ENCODE data around the gene PAX5.

The PAX5 gene

DNA sequence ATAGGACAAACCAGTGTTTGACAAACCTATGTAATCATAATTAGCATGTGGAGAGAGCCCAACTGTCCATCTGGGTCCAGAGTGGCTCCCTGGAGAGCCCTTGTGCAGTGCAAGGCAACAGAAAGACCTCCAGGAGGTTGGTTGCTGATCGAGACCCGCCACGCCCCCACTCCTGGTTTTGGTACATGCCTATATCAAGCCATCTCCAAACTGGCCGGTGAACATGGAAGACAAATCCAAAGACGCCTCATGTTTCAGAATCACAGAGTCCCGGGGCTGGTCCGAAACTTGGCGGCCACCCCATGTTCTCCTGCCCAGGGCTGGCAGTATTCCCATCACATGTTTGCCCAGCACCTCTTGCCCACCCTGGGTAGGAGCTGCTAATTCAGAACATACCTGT is 140.2 kb downstream of the PAX5 start:
- Histone ChIP-seq H3K36me3 (ENCODE audit: control insufficient read depth in 2 of 2, insufficient read depth in 1 of 2, low read length in 2 of 2) (no peaks in the 10 kb centered on the region), H3K27ac (ENCODE audit: extremely low read depth, low read depth, low read length) (no peak overlapping the region), H3K4me3 (ENCODE audit: low read depth, low read length) (no peak overlapping the region), H3K9me3 (ENCODE audit: control insufficient read depth, insufficient read depth, low read depth, low read length) (no peaks in the 10 kb centered on the region), H3K4me1 (ENCODE audit: control insufficient read depth, insufficient read depth, low read length) (no peaks in the 10 kb centered on the region; the same call in 1 of the 2 replicates)
- TF ChIP-seq, protein P1, sequence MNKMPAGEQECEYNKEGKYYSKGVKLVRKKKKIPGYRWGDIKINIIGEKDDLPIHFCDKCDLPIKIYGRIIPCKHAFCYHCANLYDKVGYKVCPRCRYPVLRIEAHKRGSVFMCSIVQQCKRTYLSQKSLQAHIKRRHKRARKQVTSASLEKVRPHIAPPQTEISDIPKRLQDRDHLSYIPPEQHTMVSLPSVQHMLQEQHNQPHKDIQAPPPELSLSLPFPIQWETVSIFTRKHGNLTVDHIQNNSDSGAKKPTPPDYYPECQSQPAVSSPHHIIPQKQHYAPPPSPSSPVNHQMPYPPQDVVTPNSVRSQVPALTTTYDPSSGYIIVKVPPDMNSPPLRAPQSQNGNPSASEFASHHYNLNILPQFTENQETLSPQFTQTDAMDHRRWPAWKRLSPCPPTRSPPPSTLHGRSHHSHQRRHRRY (tag by site-specific recombination; IDR thresholded peaks at IDR 0.05): no peak
- TF ChIP-seq, protein P2, sequence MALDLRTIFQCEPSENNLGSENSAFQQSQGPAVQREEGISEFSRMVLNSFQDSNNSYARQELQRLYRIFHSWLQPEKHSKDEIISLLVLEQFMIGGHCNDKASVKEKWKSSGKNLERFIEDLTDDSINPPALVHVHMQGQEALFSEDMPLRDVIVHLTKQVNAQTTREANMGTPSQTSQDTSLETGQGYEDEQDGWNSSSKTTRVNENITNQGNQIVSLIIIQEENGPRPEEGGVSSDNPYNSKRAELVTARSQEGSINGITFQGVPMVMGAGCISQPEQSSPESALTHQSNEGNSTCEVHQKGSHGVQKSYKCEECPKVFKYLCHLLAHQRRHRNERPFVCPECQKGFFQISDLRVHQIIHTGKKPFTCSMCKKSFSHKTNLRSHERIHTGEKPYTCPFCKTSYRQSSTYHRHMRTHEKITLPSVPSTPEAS (tag by site-specific recombination; IDR thresholded peaks at IDR 0.05): no peak
- TF ChIP-seq ZFP37 (tag by site-specific recombination; IDR thresholded peaks at IDR 0.05) (no peak), ZNF175 (tag by site-specific recombination; IDR thresholded peaks at IDR 0.05) (no peak), ZBTB20 (tag by site-specific recombination; IDR thresholded peaks at IDR 0.05) (no peak), ZNF354C (tag by site-specific recombination; IDR thresholded peaks at IDR 0.05; ENCODE audit: borderline replicate concordance, low read depth) (no peak)
- ChIA-PET POLR2A (no interaction called here), CTCF (interaction anchor here (0.6 kb wide), 1 partner anchor 565 kb away, joined by 3 read pairs; no protein-coding TSS in a partner anchor)

DNA sequence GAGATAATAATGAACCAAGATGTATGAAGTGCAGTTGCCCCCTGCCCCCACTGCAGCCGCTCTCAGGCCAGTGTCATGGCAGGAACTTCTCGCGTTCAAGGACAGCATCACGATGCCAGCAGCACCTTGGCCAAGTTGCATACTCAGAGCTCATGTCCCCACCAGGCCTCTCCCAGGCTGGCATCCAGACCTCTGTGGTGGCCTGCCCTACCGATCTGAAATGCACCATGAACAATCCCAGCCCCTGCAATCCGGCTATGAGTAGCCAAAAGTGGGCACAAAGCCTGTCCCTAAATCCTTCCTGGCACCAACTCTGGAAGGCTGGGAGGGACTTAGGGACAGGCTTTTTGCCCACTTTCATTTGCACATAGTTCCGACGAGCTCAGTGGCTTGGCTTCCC is 140.9 kb downstream of the PAX5 start:
- ChIA-PET POLR2A (no interaction called here), CTCF (interaction anchor here (0.6 to 2.1 kb wide), 3 partner anchors 9 to 564 kb away, joined by 3 to 6 read pairs (median 4); no protein-coding TSS in a partner anchor)
- Histone ChIP-seq H3K4me3 (ENCODE audit: low read depth, low read length) (no peak overlapping the region), H3K4me1 (ENCODE audit: control insufficient read depth, insufficient read depth, low read length) (no peaks in the 10 kb centered on the region; the same call in 1 of the 2 replicates), H3K27ac (ENCODE audit: extremely low read depth, low read depth, low read length) (no peak overlapping the region), H3K36me3 (ENCODE audit: control insufficient read depth in 2 of 2, insufficient read depth in 1 of 2, low read length in 2 of 2) (no peaks in the 10 kb centered on the region), H3K9me3 (ENCODE audit: control insufficient read depth, insufficient read depth, low read depth, low read length) (no peaks in the 10 kb centered on the region)
- TF ChIP-seq ZNF202 (tag by site-specific recombination; IDR thresholded peaks at IDR 0.05; ENCODE audit: borderline replicate concordance) (no peak), ZNF596 (tag by site-specific recombination; IDR thresholded peaks at IDR 0.05) (no peak), ZNF121 (tag by site-specific recombination; IDR thresholded peaks at IDR 0.05) (no peak), IKZF3 (tag by site-specific recombination; IDR thresholded peaks at IDR 0.05) (no peak), ZNF660 (tag by site-specific recombination; IDR thresholded peaks at IDR 0.05) (no peak), ZNF132 (tag by site-specific recombination; IDR thresholded peaks at IDR 0.05; ENCODE audit: borderline replicate concordance) (no peak), ZNF560 (tag by site-specific recombination; IDR thresholded peaks at IDR 0.05; ENCODE audit: borderline replicate concordance) (no peak), ZNF16 (tag by site-specific recombination; IDR thresholded peaks at IDR 0.05; ENCODE audit: low read depth) (no peak), ZNF155 (tag by site-specific recombination; IDR thresholded peaks at IDR 0.05) (no peak), ZNF555 (tag by site-specific recombination; conservative IDR thresholded peaks at IDR 0.05) (no peak), ZNF830 (tag by site-specific recombination; IDR thresholded peaks at IDR 0.05; ENCODE audit: low read depth) (no peak), MEIS1 (CRISPR knock-in tag; IDR thresholded peaks at IDR 0.05; ENCODE audit: borderline replicate concordance) (no peak), ZNF394 (tag by site-specific recombination; IDR thresholded peaks at IDR 0.05; ENCODE audit: borderline replicate concordance) (no peak)
- TF ChIP-seq, protein P3, sequence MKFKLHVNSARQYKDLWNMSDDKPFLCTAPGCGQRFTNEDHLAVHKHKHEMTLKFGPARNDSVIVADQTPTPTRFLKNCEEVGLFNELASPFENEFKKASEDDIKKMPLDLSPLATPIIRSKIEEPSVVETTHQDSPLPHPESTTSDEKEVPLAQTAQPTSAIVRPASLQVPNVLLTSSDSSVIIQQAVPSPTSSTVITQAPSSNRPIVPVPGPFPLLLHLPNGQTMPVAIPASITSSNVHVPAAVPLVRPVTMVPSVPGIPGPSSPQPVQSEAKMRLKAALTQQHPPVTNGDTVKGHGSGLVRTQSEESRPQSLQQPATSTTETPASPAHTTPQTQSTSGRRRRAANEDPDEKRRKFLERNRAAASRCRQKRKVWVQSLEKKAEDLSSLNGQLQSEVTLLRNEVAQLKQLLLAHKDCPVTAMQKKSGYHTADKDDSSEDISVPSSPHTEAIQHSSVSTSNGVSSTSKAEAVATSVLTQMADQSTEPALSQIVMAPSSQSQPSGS (tag by site-specific recombination; IDR thresholded peaks at IDR 0.05; ENCODE audit: low read depth): no peak
- TF ChIP-seq, protein P4, sequence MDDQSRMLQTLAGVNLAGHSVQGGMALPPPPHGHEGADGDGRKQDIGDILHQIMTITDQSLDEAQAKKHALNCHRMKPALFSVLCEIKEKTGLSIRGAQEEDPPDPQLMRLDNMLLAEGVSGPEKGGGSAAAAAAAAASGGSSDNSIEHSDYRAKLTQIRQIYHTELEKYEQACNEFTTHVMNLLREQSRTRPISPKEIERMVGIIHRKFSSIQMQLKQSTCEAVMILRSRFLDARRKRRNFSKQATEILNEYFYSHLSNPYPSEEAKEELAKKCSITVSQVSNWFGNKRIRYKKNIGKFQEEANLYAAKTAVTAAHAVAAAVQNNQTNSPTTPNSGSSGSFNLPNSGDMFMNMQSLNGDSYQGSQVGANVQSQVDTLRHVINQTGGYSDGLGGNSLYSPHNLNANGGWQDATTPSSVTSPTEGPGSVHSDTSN (CRISPR knock-in tag; IDR thresholded peaks at IDR 0.05): no peak
- TF ChIP-seq, protein P2 (tag by site-specific recombination; IDR thresholded peaks at IDR 0.05): no peak

Measured in HEK293 (cell line).